Neuronal stem cell (in vitro differentiated cells): ENCODE data around the gene KAT5.
"Not testable (repeated sequence)": the region's sequence is repeated elsewhere in the genome, so short reads cannot be mapped to it uniquely, and the experiment has no call there.

Source experiments
- DNase-seq: peaks from one replicate; pipeline ENCODE4 v3.0.0-alpha.2; 2013; ENCODE audit warnings: low spot score
- H2AFZ ChIP-seq: one replicate; pipeline ENCODE4 v1.6.1; 2013; ENCODE audit warnings: mild to moderate bottlenecking, low read length, inconsistent platforms
- H2AK5ac ChIP-seq: 2 replicates; pipeline ENCODE4 v1.6.1; 2013; ENCODE audit warnings: low read depth, mild to moderate bottlenecking, inconsistent platforms, low read length, moderate library complexity, mixed read lengths
- H2BK120ac ChIP-seq: 2 replicates; pipeline ENCODE4 v1.6.1; 2013; ENCODE audit warnings: low read depth, mild to moderate bottlenecking, inconsistent platforms, low read length, moderate library complexity, mixed read lengths
- H2BK12ac ChIP-seq: one replicate; pipeline ENCODE4 v1.6.1; 2013; ENCODE audit warnings: low read length, inconsistent platforms
- H2BK15ac ChIP-seq: 2 replicates; pipeline ENCODE4 v1.6.1; 2013; ENCODE audit warnings: mild to moderate bottlenecking, low read length, inconsistent platforms, mixed read lengths
- H2BK5ac ChIP-seq: one replicate; pipeline ENCODE4 v1.6.1; 2013; ENCODE audit warnings: inconsistent platforms, mild to moderate bottlenecking, low read length, moderate library complexity
- H3K14ac ChIP-seq: one replicate; pipeline ENCODE4 v1.6.1; 2013; ENCODE audit warnings: low read length, inconsistent platforms
- H3K18ac ChIP-seq: 2 replicates; pipeline ENCODE4 v1.6.1; 2013; ENCODE audit warnings: low read length, inconsistent platforms
- H3K23ac ChIP-seq: 2 replicates; pipeline ENCODE4 v1.6.1; 2013; ENCODE audit warnings: low read depth, mild to moderate bottlenecking, mixed read lengths, low read length, inconsistent platforms; ENCODE audit not compliant: poor library complexity
- H3K27ac ChIP-seq: replicated peaks from 3 replicates; pipeline ENCODE4 v1.5.1; 2013; ENCODE audit warnings: low read length, inconsistent platforms
- H3K27me3 ChIP-seq, 3 experiments: 2 replicates each; pipeline ENCODE4 v1.6.1; 2013; ENCODE audit warnings: low read length in 3 of 3, mild to moderate bottlenecking in 2 of 3, inconsistent platforms in 1 of 3, low read depth in 1 of 3, mixed read lengths in 1 of 3, moderate library complexity in 1 of 3; ENCODE audit not compliant: control insufficient read depth in 3 of 3, insufficient read depth in 3 of 3
- H3K36me3 ChIP-seq, 2 donors: replicated peaks in 1 of 2; 2 replicates each; pipeline ENCODE4 v1.6.1; 2013; ENCODE audit warnings: low read length in 2 of 2; ENCODE audit not compliant: control insufficient read depth in 2 of 2, insufficient read depth in 2 of 2
- H3K4ac ChIP-seq: 2 replicates; pipeline ENCODE4 v1.6.1; 2013; ENCODE audit warnings: inconsistent platforms, mild to moderate bottlenecking, low read length, moderate library complexity
- H3K4me1 ChIP-seq, 2 donors: 1 replicate in 1 of 2; 2 replicates in 1 of 2; pipeline ENCODE4 v1.6.1; 2013; ENCODE audit warnings: low read length in 2 of 2, low read depth in 1 of 2; ENCODE audit not compliant: control insufficient read depth in 2 of 2, insufficient read depth in 1 of 2
- H3K4me2 ChIP-seq: one replicate; pipeline ENCODE4 v1.6.1; 2013; ENCODE audit warnings: mild to moderate bottlenecking, low read length, inconsistent platforms; ENCODE audit not compliant: insufficient read depth, poor library complexity, severe bottlenecking
- H3K4me3 ChIP-seq, 2 donors: 2 replicates each; pipeline ENCODE4 v1.5.1; 2013; ENCODE audit warnings: low read length in 2 of 2, mild to moderate bottlenecking in 2 of 2, inconsistent platforms in 1 of 2, moderate library complexity in 1 of 2
- H3K79me1 ChIP-seq: one replicate; pipeline ENCODE4 v1.6.1; 2013; ENCODE audit warnings: low read depth, mild to moderate bottlenecking, inconsistent platforms, low read length, moderate library complexity
- H3K9ac ChIP-seq: one replicate; pipeline ENCODE4 v1.6.1; 2013; ENCODE audit warnings: mild to moderate bottlenecking, low read depth, low read length, inconsistent platforms; ENCODE audit not compliant: poor library complexity
- H3K9me3 ChIP-seq, 2 donors: replicated peaks in 1 of 2; 2 replicates each; pipeline versions ENCODE3 to v1.6.1; 2013; ENCODE audit warnings: low read length in 2 of 2, mild to moderate bottlenecking in 2 of 2, inconsistent platforms in 1 of 2, low read depth in 1 of 2, mixed read lengths in 1 of 2, moderate library complexity in 1 of 2; ENCODE audit not compliant: control insufficient read depth in 2 of 2, insufficient read depth in 1 of 2
- H4K8ac ChIP-seq: one replicate; pipeline ENCODE4 v1.6.1; 2013; ENCODE audit warnings: low read depth, mild to moderate bottlenecking, inconsistent platforms, low read length, moderate library complexity
- H4K91ac ChIP-seq: one replicate; pipeline ENCODE4 v1.6.1; 2013; ENCODE audit warnings: low read length, low read depth, mild to moderate bottlenecking, inconsistent platforms; ENCODE audit not compliant: poor library complexity
- WGBS, 2 donors: extraction: QIAGEN DNeasy Blood & Tissue Kit; methylation state at CpG; one replicate each; pipeline ENCODE4 v1.1.7; 2013; ENCODE audit warnings: missing lambda C conversion rate in 2 of 2, mixed read lengths in 1 of 2; ENCODE audit not compliant: insufficient read length in 2 of 2, insufficient replicate concordance in 1 of 2; ENCODE audit errors: extremely low coverage in 2 of 2; 5-methylcytosine and 5-hydroxymethylcytosine counted together

The KAT5 gene

GRCh38 chr11:65730461-65730860 lies 18.4 kb downstream of the KAT5 start:
- no peak overlapping the region for H2BK15ac ChIP-seq
- H4K8ac ChIP-seq, result no peak overlapping the region
- no peak overlapping the region for H3K18ac ChIP-seq
- no peak overlapping the region for H3K23ac ChIP-seq
- no peak overlapping the region for H4K91ac ChIP-seq
- no peak overlapping the region for H2BK120ac ChIP-seq
- no CpG with 5 or more reads among the region's 5 CpGs for WGBS, 2 donors
- H3K27me3 ChIP-seq, result peaks cover 0 to 10% (median 0%) of the 10 kb centered on the region in 3 experiments
- no peak overlapping the region for H3K9ac ChIP-seq
- H3K4ac ChIP-seq, result no peak overlapping the region
- no peaks in the 10 kb centered on the region for H3K4me1 ChIP-seq
- no peak overlapping the region for H3K14ac ChIP-seq
- DNase-seq, result no peak
- H3K79me1 ChIP-seq, result no peaks in the 10 kb centered on the region
- H3K4me2 ChIP-seq, result no peak overlapping the region
- no peak overlapping the region for H2BK5ac ChIP-seq
- no peak overlapping the region for H3K27ac ChIP-seq
- no peak overlapping the region for H3K4me3 ChIP-seq
- no peak overlapping the region for H2AK5ac ChIP-seq
- H3K36me3 ChIP-seq, result no peaks in the 10 kb centered on the region
- H2AFZ ChIP-seq, result no peak overlapping the region
- H3K9me3 ChIP-seq, result peaks cover 0 to 9% of the 10 kb centered on the region in 2 donors
- no peak overlapping the region for H2BK12ac ChIP-seq

GRCh38 chr11:65735111-65735510 lies 23.1 kb downstream of the KAT5 start:
- not testable (repeated sequence) for H3K18ac ChIP-seq, H3K4me2 ChIP-seq, H2AK5ac ChIP-seq, H2BK5ac ChIP-seq, H3K14ac ChIP-seq, H3K4me1 ChIP-seq, H2AFZ ChIP-seq, H3K79me1 ChIP-seq, H3K9ac ChIP-seq, H2BK15ac ChIP-seq, H3K4ac ChIP-seq, H4K91ac ChIP-seq, H3K4me3 ChIP-seq, H3K23ac ChIP-seq, H3K27ac ChIP-seq, DNase-seq, H3K27me3 ChIP-seq, H4K8ac ChIP-seq, H2BK12ac ChIP-seq, H3K36me3 ChIP-seq, H2BK120ac ChIP-seq
- WGBS, 2 donors, result no CpG with 5 or more reads among the region's 4 CpGs
- peaks cover 5 to 32% of the 10 kb centered on the region in 2 donors for H3K9me3 ChIP-seq

GRCh38 chr11:65736810-65737209 lies 24.8 kb downstream of the KAT5 start:
- peaks cover 5 to 27% of the 10 kb centered on the region in 2 donors for H3K9me3 ChIP-seq

GRCh38 chr11:65739022-65739421 lies 27.0 kb downstream of the KAT5 start:
- no CpG with 5 or more reads among the region's 2 CpGs for WGBS, 2 donors

More at GRCh38 chr11:65736810-65737209, 24.8 kb downstream of the KAT5 start:
- H2AK5ac ChIP-seq, result no peak overlapping the region
- H2BK5ac ChIP-seq, result no peak overlapping the region
- no peak overlapping the region for H3K4me3 ChIP-seq
- no peak overlapping the region for H3K18ac ChIP-seq
- no peak overlapping the region for H3K9ac ChIP-seq
- no peak overlapping the region for H3K27ac ChIP-seq
- H2BK12ac ChIP-seq, result no peak overlapping the region
- no peak overlapping the region for H3K14ac ChIP-seq
- no peak for DNase-seq
- no peaks in the 10 kb centered on the region for H3K79me1 ChIP-seq
- no peak overlapping the region for H2AFZ ChIP-seq
- no peak overlapping the region for H2BK120ac ChIP-seq
- no peak overlapping the region for H3K23ac ChIP-seq
- H3K4me1 ChIP-seq, result no peaks in the 10 kb centered on the region
- H4K8ac ChIP-seq, result no peak overlapping the region
- H3K36me3 ChIP-seq, result no peaks in the 10 kb centered on the region
- H2BK15ac ChIP-seq, result no peak overlapping the region
- no peak overlapping the region for H3K4me2 ChIP-seq
- H3K4ac ChIP-seq, result no peak overlapping the region
- no peak overlapping the region for H4K91ac ChIP-seq
- peaks cover 0 to 2% (median 0%) of the 10 kb centered on the region in 3 experiments for H3K27me3 ChIP-seq

More at GRCh38 chr11:65739022-65739421, 27.0 kb downstream of the KAT5 start:
- no peak overlapping the region for H3K14ac ChIP-seq
- no peak overlapping the region for H2BK15ac ChIP-seq
- H4K91ac ChIP-seq, result no peak overlapping the region
- no peak overlapping the region for H3K9ac ChIP-seq
- no peak overlapping the region for H3K18ac ChIP-seq
- DNase-seq, result no peak
- no peaks in the 10 kb centered on the region for H3K4me1 ChIP-seq
- H3K4me2 ChIP-seq, result no peak overlapping the region
- peaks cover 0 to 2% (median 0%) of the 10 kb centered on the region in 3 experiments for H3K27me3 ChIP-seq
- H3K23ac ChIP-seq, result no peak overlapping the region
- H2BK120ac ChIP-seq, result no peak overlapping the region
- no peak overlapping the region for H4K8ac ChIP-seq
- H2BK12ac ChIP-seq, result no peak overlapping the region
- H3K9me3 ChIP-seq, result peaks cover 5 to 26% of the 10 kb centered on the region in 2 donors
- H3K4me3 ChIP-seq, result no peak overlapping the region
- no peak overlapping the region for H3K4ac ChIP-seq
- no peak overlapping the region for H2BK5ac ChIP-seq
- no peak overlapping the region for H2AK5ac ChIP-seq
- no peak overlapping the region for H3K27ac ChIP-seq
- H3K36me3 ChIP-seq, result no peaks in the 10 kb centered on the region
- peaks cover 2% of the 10 kb centered on the region for H3K79me1 ChIP-seq
- no peak overlapping the region for H2AFZ ChIP-seq
